ENCODE measurements around the gene PIEZO2.

DNA sequence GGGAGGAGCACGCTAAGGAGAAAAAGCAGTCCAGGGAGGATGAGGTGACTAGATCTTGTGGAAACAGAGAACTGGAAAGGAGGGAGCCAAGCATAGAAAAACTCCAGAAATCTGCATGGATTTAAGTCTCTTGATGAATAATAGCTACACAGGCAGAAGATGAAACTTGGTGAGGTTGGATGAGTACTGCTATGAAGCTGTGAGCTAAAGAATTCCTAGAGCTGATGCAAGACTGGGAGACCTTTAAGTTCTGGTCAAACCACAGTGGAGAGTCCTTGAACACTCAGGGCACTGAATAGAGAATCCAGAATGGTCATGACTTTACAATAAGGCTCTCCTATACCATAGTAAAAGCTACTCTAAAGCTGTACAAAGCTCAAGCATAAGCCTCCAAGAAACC, 18.4 kb upstream of the PIEZO2 start:
- TF ChIP-seq, protein P1, sequence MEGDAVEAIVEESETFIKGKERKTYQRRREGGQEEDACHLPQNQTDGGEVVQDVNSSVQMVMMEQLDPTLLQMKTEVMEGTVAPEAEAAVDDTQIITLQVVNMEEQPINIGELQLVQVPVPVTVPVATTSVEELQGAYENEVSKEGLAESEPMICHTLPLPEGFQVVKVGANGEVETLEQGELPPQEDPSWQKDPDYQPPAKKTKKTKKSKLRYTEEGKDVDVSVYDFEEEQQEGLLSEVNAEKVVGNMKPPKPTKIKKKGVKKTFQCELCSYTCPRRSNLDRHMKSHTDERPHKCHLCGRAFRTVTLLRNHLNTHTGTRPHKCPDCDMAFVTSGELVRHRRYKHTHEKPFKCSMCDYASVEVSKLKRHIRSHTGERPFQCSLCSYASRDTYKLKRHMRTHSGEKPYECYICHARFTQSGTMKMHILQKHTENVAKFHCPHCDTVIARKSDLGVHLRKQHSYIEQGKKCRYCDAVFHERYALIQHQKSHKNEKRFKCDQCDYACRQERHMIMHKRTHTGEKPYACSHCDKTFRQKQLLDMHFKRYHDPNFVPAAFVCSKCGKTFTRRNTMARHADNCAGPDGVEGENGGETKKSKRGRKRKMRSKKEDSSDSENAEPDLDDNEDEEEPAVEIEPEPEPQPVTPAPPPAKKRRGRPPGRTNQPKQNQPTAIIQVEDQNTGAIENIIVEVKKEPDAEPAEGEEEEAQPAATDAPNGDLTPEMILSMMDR (IDR thresholded peaks at IDR 0.05; ENCODE audit: insufficient read depth, low read depth, low read length): no peak
- no peak for TF ChIP-seq EZH2 (IDR thresholded peaks at IDR 0.05; ENCODE audit: insufficient read depth, low read length)
